Liver (tissue), 9 donors: Measurements from ENCODE around the gene VWCE. TPM values are rescaled to one million over a fixed set of nuclear protein-coding genes. Genes with fewer than 3 reads are reported as not detected.
"Not testable (repeated sequence)": the region's sequence is repeated elsewhere in the genome, so short reads cannot be mapped to it uniquely, and the experiment has no call there.

Experiments
- DNase-seq: peaks from one replicate; pipeline ENCODE4 v3.0.0-alpha.2; 2017; ENCODE audit warnings: low spot score
- H3K27ac ChIP-seq, 2 donors: one replicate each; pipeline ENCODE4 v1.7.0; 2013; ENCODE audit warnings: inconsistent platforms in 2 of 2, low read length in 2 of 2, control low read depth in 1 of 2, low read depth in 1 of 2, mild to moderate bottlenecking in 1 of 2
- H3K27me3 ChIP-seq, 4 donors: one replicate each; pipeline versions ENCODE4 v1.6.1 to v1.7.0; 2013; ENCODE audit warnings: low read length in 3 of 4, inconsistent platforms in 1 of 4, mild to moderate bottlenecking in 1 of 4, moderate library complexity in 1 of 4; ENCODE audit not compliant: control insufficient read depth in 4 of 4, insufficient read depth in 4 of 4
- H3K36me3 ChIP-seq, 4 donors: one replicate each; pipeline versions ENCODE4 v1.6.1 to v1.7.0; 2013; ENCODE audit warnings: low read length in 3 of 4, mild to moderate bottlenecking in 3 of 4, low read depth in 1 of 4, moderate library complexity in 1 of 4; ENCODE audit not compliant: control insufficient read depth in 4 of 4, insufficient read depth in 3 of 4
- H3K4me1 ChIP-seq, 4 donors: one replicate each; pipeline versions ENCODE4 v1.6.1 to v1.7.0; 2013; ENCODE audit warnings: low read length in 3 of 4, mild to moderate bottlenecking in 3 of 4, moderate library complexity in 1 of 4; ENCODE audit not compliant: control insufficient read depth in 4 of 4, insufficient read depth in 4 of 4
- H3K4me3 ChIP-seq, 3 donors: one replicate each; pipeline versions ENCODE4 v1.6.1 to v1.7.0; 2013; ENCODE audit warnings: low read length in 3 of 3, control low read depth in 1 of 3, low read depth in 1 of 3, mild to moderate bottlenecking in 1 of 3
- H3K9ac ChIP-seq, 2 donors: one replicate each; pipeline ENCODE4 v1.7.0; 2013; ENCODE audit warnings: low read length in 2 of 2, mild to moderate bottlenecking in 2 of 2, moderate library complexity in 2 of 2, control low read depth in 1 of 2, low read depth in 1 of 2
- H3K9me3 ChIP-seq, 4 donors: one replicate each; pipeline versions ENCODE4 v1.6.1 to v1.7.0; 2013; ENCODE audit warnings: low read length in 3 of 4; ENCODE audit not compliant: control insufficient read depth in 4 of 4
- WGBS: extraction: QIAGEN DNeasy Blood & Tissue Kit; methylation state at CpG from one replicate; pipeline ENCODE4 v1.1.7; 2013; 5-methylcytosine and 5-hydroxymethylcytosine counted together
- polyA plus RNA-seq, 2 donors: library from polyadenylated mRNA; stranded (reverse) in 1 of 2; unstranded in 1 of 2; fragments of 200-250 nt in 1 of 2; fragments of >200 nt in 1 of 2; fragmentation: Nextera tagmentation in 1 of 2; extraction: Ambion mirVana in 1 of 2; gene quantifications; one replicate each; pipeline versions ENCODE4 v1.2.1 to v1.2.3, GENCODE V29; 2013 to 2015
- total RNA-seq, 2 donors: library from RNA; depleted of rRNA; stranded (reverse); fragments of >200 nt; gene quantifications; one replicate each; pipeline ENCODE4 v1.2.3, GENCODE V29; 2014
- donor health status: healthy.
- donor health status: healthy.
- donor health status: healthy.
- donor health status: healthy.
- donor health status: healthy.

VWCE gene
- total and polyA plus RNA-seq, 4 donors, result 1.9 to 6.0 (median 2.7) TPM

- not testable (repeated sequence) for H3K27ac ChIP-seq, H3K4me3 ChIP-seq, H3K9ac ChIP-seq, DNase-seq, H3K27me3 ChIP-seq, H3K4me1 ChIP-seq, H3K9me3 ChIP-seq, H3K36me3 ChIP-seq
- 76% methylated on average over 7 of the region's 10 CpGs for WGBS
Observed at GRCh38 chr11:61211327-61211952, 83.7 kb downstream of the VWCE start.

GRCh38 chr11:61210629-61211028, 84.5 kb downstream of the VWCE start:
- not testable (repeated sequence) for H3K4me3 ChIP-seq, H3K36me3 ChIP-seq, DNase-seq, H3K4me1 ChIP-seq, H3K27me3 ChIP-seq, H3K27ac ChIP-seq, H3K9ac ChIP-seq, H3K9me3 ChIP-seq
- no CpG with 5 or more reads among the region's 6 CpGs for WGBS

Other genes starting within 250 kb of the VWCE start
- under 1 TPM; 0.09 to 0.25 TPM for gene CD5, start 192.8 kb downstream of the VWCE start, total RNA-seq
- under 1 TPM; 0.21 to 0.23 TPM for gene CD5, start 192.8 kb downstream of the VWCE start, polyA plus RNA-seq
- 1 to 10 TPM; 5.4 to 6.1 TPM for gene VPS37C, start 133.9 kb downstream of the VWCE start, total RNA-seq
- 1 to 10 TPM; 2.6 to 4.8 TPM for gene VPS37C, start 133.9 kb downstream of the VWCE start, polyA plus RNA-seq
- gene PGA3, start 91.8 kb downstream of the VWCE start, total RNA-seq, result under 1 TPM; 0.25 to 0.56 TPM
- gene PGA3, start 91.8 kb downstream of the VWCE start, polyA plus RNA-seq, result under 1 TPM in 1 of 2 donors, not detected in 1; 0.54 TPM
- gene PGA4, start 73.0 kb downstream of the VWCE start, total RNA-seq, result 1 to 10 TPM in 1 of 2 donors, under 1 TPM in 1; 0.33 to 4.5 TPM
- gene PGA4, start 73.0 kb downstream of the VWCE start, polyA plus RNA-seq, result 1 to 10 TPM in 1 of 2 donors, not detected in 1; 1.8 TPM
- 1 to 10 TPM in 1 of 2 donors, not detected in 1; 1.7 TPM for gene PGA5, start 54.1 kb downstream of the VWCE start, total RNA-seq
- gene PGA5, start 54.1 kb downstream of the VWCE start, polyA plus RNA-seq, result under 1 TPM; 0.31 to 0.40 TPM
- 100 to 1,000 TPM; 108 to 146 TPM for gene DDB1, start 37.8 kb upstream of the VWCE start, total RNA-seq
- gene DDB1, start 37.8 kb upstream of the VWCE start, polyA plus RNA-seq, result 10 to 100 TPM; 37.5 to 70.2 TPM
- 10 to 100 TPM; 15.7 to 47.7 TPM for gene TKFC, start 37.9 kb upstream of the VWCE start, total RNA-seq
- gene TKFC, start 37.9 kb upstream of the VWCE start, polyA plus RNA-seq, result 100 to 1,000 TPM in 1 of 2 donors, 10 to 100 TPM in 1; 59.2 to 134 TPM
- gene CYB561A3, start 66.6 kb upstream of the VWCE start, total RNA-seq, result 10 to 100 TPM; 22.2 to 36.5 TPM
- 10 to 100 TPM; 20.2 to 34.6 TPM for gene CYB561A3, start 66.6 kb upstream of the VWCE start, polyA plus RNA-seq
- gene TMEM138, start 67.1 kb upstream of the VWCE start, total RNA-seq, result 10 to 100 TPM; 13.5 to 19.7 TPM
- gene TMEM138, start 67.1 kb upstream of the VWCE start, polyA plus RNA-seq, result 10 to 100 TPM; 28.8 to 39.6 TPM
- gene TMEM216, start 97.3 kb upstream of the VWCE start, total RNA-seq, result 1 to 10 TPM; 3.3 to 3.8 TPM
- 1 to 10 TPM; 2.3 to 4.0 TPM for gene TMEM216, start 97.3 kb upstream of the VWCE start, polyA plus RNA-seq
- 10 to 100 TPM; 21.0 to 23.3 TPM for gene CPSF7, start 134.7 kb upstream of the VWCE start, total RNA-seq
- 10 to 100 TPM; 12.5 to 23.7 TPM for gene CPSF7, start 134.7 kb upstream of the VWCE start, polyA plus RNA-seq
- 10 to 100 TPM; 25.5 to 32.2 TPM for gene SDHAF2, start 134.8 kb upstream of the VWCE start, total RNA-seq
- gene SDHAF2, start 134.8 kb upstream of the VWCE start, polyA plus RNA-seq, result 10 to 100 TPM; 28.1 to 46.9 TPM
- under 1 TPM in 1 of 2 donors, not detected in 1; 0.08 TPM for gene LRRC10B, start 213.4 kb upstream of the VWCE start, total RNA-seq
- under 1 TPM in 1 of 2 donors, not detected in 1; 0.03 TPM for gene LRRC10B, start 213.4 kb upstream of the VWCE start, polyA plus RNA-seq